ENCODE measurements around the gene TBC1D28.
"Not testable (repeated sequence)": the region's sequence is repeated elsewhere in the genome, so short reads cannot be mapped to it uniquely, and the experiment has no call there.

The TBC1D28 gene

DNA sequence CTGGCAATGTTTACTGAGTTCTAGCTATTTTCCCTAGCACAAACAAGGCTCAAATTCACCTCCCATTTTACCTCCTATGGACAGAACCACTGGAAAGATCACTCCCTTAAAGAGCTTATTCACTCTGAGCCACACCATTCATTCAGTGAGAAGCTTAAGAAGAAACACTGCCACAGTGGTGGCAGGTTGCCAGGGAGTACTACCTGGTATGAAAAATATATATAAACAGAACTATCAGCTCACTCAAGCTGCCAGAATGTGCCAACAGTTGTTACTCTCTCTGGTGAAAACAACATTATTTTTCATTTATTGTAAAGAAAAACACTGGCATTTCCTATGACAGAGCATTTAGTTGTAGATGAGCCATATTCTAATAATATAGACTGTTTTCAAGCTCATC lies 31.2 kb downstream of the TBC1D28 start:
- not testable (repeated sequence) for DNase-seq (ENCODE audit: low spot score)

DNA sequence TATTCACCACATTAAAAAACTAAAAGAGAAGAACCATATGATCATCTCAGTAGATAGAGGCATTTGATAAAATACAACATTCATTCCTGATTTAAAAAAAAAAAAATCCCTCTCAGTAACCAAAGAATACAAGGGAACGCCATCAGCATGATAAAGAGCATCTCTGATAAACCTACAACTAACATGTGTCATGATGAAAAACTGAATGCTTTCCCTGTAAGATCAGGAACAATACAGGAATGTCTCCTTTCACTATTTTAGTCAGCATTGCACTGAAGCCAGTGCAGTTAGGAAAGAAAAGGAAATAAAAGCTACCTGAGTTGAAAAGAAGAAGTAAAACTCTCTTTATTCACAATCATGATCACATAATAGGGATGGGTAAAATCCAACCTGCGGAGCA lies 51.1 kb downstream of the TBC1D28 start:
- DNase-seq (ENCODE audit: low spot score): not testable (repeated sequence)
